ENCODE measurements around the gene IRX6.

The IRX6 gene

GRCh38 chr16:55367301-55367811 is 43.4 kb downstream of the IRX6 start:
- no peak for TF ChIP-seq CTCF (IDR thresholded peaks at IDR 0.05; ENCODE audit: low read depth, low read length)

GRCh38 chr16:55367866-55368603 is 44.0 kb downstream of the IRX6 start:
- TF ChIP-seq CTCF (IDR thresholded peaks at IDR 0.05; ENCODE audit: low read depth, low read length): no peak
- H3K4me3 ChIP-seq (ENCODE audit: low read depth, low read length): no peak overlapping the region

More at GRCh38 chr16:55367301-55367811, 43.4 kb downstream of the IRX6 start:
- H3K4me3 ChIP-seq (ENCODE audit: low read depth, low read length): no peak overlapping the region

GRCh38 chr16:55369151-55369550 is 45.1 kb downstream of the IRX6 start:
- no peak overlapping the region for H3K4me3 ChIP-seq (ENCODE audit: low read depth, low read length)
- TF ChIP-seq CTCF (IDR thresholded peaks at IDR 0.05; ENCODE audit: low read depth, low read length): no peak

GRCh38 chr16:55370762-55371482 is 46.9 kb downstream of the IRX6 start:
- no peak overlapping the region for H3K4me3 ChIP-seq (ENCODE audit: low read depth, low read length)
- TF ChIP-seq CTCF (IDR thresholded peaks at IDR 0.05; ENCODE audit: low read depth, low read length): no peak; the same call in 1 of the 2 replicates

- TF ChIP-seq CTCF (IDR thresholded peaks at IDR 0.05; ENCODE audit: low read depth, low read length): no peak
- H3K4me3 ChIP-seq (ENCODE audit: low read depth, low read length): no peak overlapping the region
These were observed 48.9 kb downstream of the IRX6 start for GRCh38 chr16:55372792-55373488.

GRCh38 chr16:55373489-55373832 is 49.5 kb downstream of the IRX6 start:
- no peak overlapping the region for H3K4me3 ChIP-seq (ENCODE audit: low read depth, low read length)
- TF ChIP-seq CTCF (IDR thresholded peaks at IDR 0.05; ENCODE audit: low read depth, low read length): no peak
